GM13977 (cell line): ENCODE results near the gene LRRC32.
A peak's percentile ranks its signal among the peaks of the same experiment; 100 is the strongest.

Experiments
- DNase-seq: peaks from one replicate; pipeline ENCODE4 v3.0.0; 2012; ENCODE audit warnings: low spot score
- in situ Hi-C: fragments of 300-500 bp; cut with MboI; formaldehyde crosslinking; loops from one replicate; pipeline ENCODE4 v1.12.0; 2022; ENCODE audit warnings: low sequenced_read_pairs, low pct_unique_long_range_greater_than_20kb, mixed read lengths, inconsistent platforms; ENCODE audit not compliant: unreplicated experiment
- TF ChIP-seq, protein P1 (sequence below): IDR thresholded peaks from 2 replicates; pipeline ENCODE4 v1.5.1; 2012; ENCODE audit warnings: mild to moderate bottlenecking, control low read depth; ENCODE audit not compliant: insufficient read depth; ENCODE audit errors: extremely low read depth, missing control alignments

The LRRC32 gene

DNA sequence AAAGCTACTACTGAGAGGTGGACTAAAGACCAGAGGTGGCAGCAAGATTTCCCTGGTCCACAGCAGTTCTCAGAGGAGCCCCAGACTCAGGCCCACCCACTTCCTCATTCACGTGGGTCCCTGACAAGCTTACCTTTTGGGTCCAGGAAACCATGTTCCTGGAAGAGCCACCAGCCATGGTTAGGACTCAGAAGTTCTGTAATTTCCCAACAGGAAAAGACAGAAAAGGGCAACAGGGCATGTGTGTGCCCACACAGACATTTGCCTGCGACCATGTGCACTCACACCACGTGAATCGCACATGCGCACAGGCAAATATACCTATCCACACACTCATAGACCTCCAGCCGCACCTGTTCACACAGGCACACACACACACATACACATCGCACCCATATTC, 42.9 kb downstream of the LRRC32 start:
- TF ChIP-seq, protein P1, sequence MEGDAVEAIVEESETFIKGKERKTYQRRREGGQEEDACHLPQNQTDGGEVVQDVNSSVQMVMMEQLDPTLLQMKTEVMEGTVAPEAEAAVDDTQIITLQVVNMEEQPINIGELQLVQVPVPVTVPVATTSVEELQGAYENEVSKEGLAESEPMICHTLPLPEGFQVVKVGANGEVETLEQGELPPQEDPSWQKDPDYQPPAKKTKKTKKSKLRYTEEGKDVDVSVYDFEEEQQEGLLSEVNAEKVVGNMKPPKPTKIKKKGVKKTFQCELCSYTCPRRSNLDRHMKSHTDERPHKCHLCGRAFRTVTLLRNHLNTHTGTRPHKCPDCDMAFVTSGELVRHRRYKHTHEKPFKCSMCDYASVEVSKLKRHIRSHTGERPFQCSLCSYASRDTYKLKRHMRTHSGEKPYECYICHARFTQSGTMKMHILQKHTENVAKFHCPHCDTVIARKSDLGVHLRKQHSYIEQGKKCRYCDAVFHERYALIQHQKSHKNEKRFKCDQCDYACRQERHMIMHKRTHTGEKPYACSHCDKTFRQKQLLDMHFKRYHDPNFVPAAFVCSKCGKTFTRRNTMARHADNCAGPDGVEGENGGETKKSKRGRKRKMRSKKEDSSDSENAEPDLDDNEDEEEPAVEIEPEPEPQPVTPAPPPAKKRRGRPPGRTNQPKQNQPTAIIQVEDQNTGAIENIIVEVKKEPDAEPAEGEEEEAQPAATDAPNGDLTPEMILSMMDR = no peak
- in situ Hi-C loops = no loop called here
- DNase-seq = no peak

DNA sequence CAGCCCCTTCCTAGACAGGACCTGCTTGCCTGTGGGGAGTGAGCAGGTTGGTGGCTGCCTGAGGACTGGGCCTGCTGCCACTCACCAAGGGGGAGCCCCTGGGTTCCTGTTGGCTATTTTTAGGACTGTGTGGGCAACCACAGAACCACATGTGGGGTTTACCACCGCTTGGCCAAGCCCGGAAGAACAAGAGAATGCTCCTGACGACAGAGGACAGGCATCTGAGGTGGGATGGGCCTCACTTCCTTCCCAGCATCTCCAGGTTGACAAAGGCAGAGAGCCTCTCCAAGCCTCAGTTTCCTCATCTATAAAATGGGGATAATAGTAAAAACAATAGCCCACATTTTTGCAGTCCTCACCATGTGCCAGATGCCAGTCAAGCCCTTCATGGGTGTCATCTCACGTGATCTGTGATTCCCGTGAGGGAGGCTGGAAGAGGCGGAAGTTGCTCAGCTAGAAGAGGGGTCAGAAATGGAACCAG, 43.6 kb downstream of the LRRC32 start:
- peak; percentile 70 for DNase-seq
- in situ Hi-C loops = no loop called here
- TF ChIP-seq, protein P1 = no peak

GRCh38 chr11:76626266-76626665, 44.3 kb downstream of the LRRC32 start:
- no peak for DNase-seq
- in situ Hi-C loops = no loop called here
- TF ChIP-seq, protein P1 = no peak

GRCh38 chr11:76625472-76626186, 44.9 kb downstream of the LRRC32 start:
- TF ChIP-seq, protein P1 = no peak
- DNase-seq = no peak
- in situ Hi-C loops = no loop called here

GRCh38 chr11:76624500-76625379, 45.8 kb downstream of the LRRC32 start:
- no peak for DNase-seq
- in situ Hi-C loops = no loop called here
- TF ChIP-seq, protein P1 = no peak

- TF ChIP-seq, protein P1 = no peak
- no peak for DNase-seq
- in situ Hi-C loops = no loop called here
These were observed 46.6 kb downstream of the LRRC32 start for GRCh38 chr11:76623884-76624419.
